HCT116 (cell line): ENCODE measurements around the gene CYP2B6. TPM values are rescaled to one million over a fixed set of nuclear protein-coding genes. Genes with fewer than 3 reads are reported as not detected.

Experiments
- ATAC-seq: fragments of 200-7000 bp; cut with Tn5 transposase; 2 replicates; pipeline ENCODE4 v1.9.1; 2020; ENCODE audit warnings: mild to moderate bottlenecking, moderate library complexity
- BruUV-seq: library from RNA; stranded (reverse); fragments of 400-500 nt; replicated peaks from 2 replicates; lab custom pipeline; 2021; lab: Mats Ljungman, UMichigan
- CTCF ChIA-PET: fragments of 300-600 bp; sonication (Branson Sonifier 250); formaldehyde crosslinking; loops from one replicate; lab custom pipeline; 2021; ENCODE audit warnings: antibody characterized with exemption; lab: Charles Lee
- POLR2A ChIA-PET: fragments of 300-600, 350-600 bp; sonication (Branson Sonifier 250); formaldehyde crosslinking; loops from one replicate; lab custom pipeline; 2021; ENCODE audit warnings: antibody characterized with exemption; lab: Charles Lee
- RAD21 ChIA-PET, 2 experiments: fragments of 300-600 bp; sonication (Branson Sonifier 250); formaldehyde crosslinking; loops; one replicate each; lab custom pipeline; 2023; ENCODE audit warnings: low total read pairs in 2 of 2; ENCODE audit not compliant: uncharacterized antibody in 2 of 2, unreplicated experiment in 2 of 2, low non-redundant PET in 1 of 2; lab: Charles Lee
- DNase-seq: peaks from one replicate; pipeline ENCODE4 v3.0.0-alpha.2; 2010; ENCODE audit warnings: low read depth, low spot score
- H2AFZ ChIP-seq: fragments of 200-600 bp; shearing (Covaris generic), sonication (generic); 2 replicates; pipeline ENCODE4 v1.6.1; 2017; ENCODE audit warnings: low read depth, mixed run types, mixed read lengths, antibody characterized with exemption, low read length; ENCODE audit not compliant: poor library complexity, severe bottlenecking
- H3K27ac ChIP-seq: 2 replicates; pipeline ENCODE4 v1.5.1; 2012; ENCODE audit warnings: low read depth, low read length
- H3K27me3 ChIP-seq: fragments of 200-600 bp; sonication (generic); 2 replicates; pipeline ENCODE4 v1.6.1; 2016; ENCODE audit warnings: mixed run types, low read length, mixed read lengths; ENCODE audit not compliant: insufficient read depth
- H3K36me3 ChIP-seq, 2 experiments: fragments of 200-500 bp in 1 of 2; fragments of 200-600 bp in 1 of 2; sonication (Bioruptor generic) in 1 of 2; sonication (generic) in 1 of 2; 2 replicates each; pipeline versions ENCODE4 v1.5.1 to v1.6.1; 2014 to 2016; ENCODE audit warnings: low read length in 2 of 2, inconsistent platforms in 1 of 2, mixed read lengths in 1 of 2, mixed run types in 1 of 2; ENCODE audit not compliant: insufficient read depth in 2 of 2, control insufficient read depth in 1 of 2
- H3K4me1 ChIP-seq, 2 experiments: fragments of 200-600 bp in 1 of 2; sonication (generic) in 1 of 2; 2 replicates each; pipeline versions ENCODE4 v1.5.1 to v1.6.1; 2012 to 2017; ENCODE audit warnings: low read length in 2 of 2, inconsistent platforms in 1 of 2, mild to moderate bottlenecking in 1 of 2, mixed read lengths in 1 of 2, mixed run types in 1 of 2, moderate library complexity in 1 of 2; ENCODE audit not compliant: insufficient read depth in 2 of 2, control insufficient read depth in 1 of 2
- H3K4me2 ChIP-seq: fragments of 200-600 bp; sonication (generic); 2 replicates; pipeline ENCODE4 v1.6.1; 2017; ENCODE audit warnings: mixed run types, low read length, mixed read lengths
- H3K4me3 ChIP-seq, 2 experiments: fragments of 200-600 bp in 1 of 2; sonication (generic) in 1 of 2; replicated peaks in 1 of 2; 2 replicates each; pipeline ENCODE4 v1.5.1; 2011 to 2016; ENCODE audit warnings: low read length in 2 of 2, control low read depth in 1 of 2, low read depth in 1 of 2, mild to moderate bottlenecking in 1 of 2, mixed read lengths in 1 of 2, mixed run types in 1 of 2
- H3K79me2 ChIP-seq: fragments of 200-600 bp; sonication (generic); 2 replicates; pipeline ENCODE4 v1.6.1; 2017; ENCODE audit warnings: mild to moderate bottlenecking, mixed run types, low read length, moderate library complexity, mixed read lengths; ENCODE audit not compliant: insufficient read depth
- H3K9ac ChIP-seq: fragments of 200-600 bp; sonication (generic); 2 replicates; pipeline ENCODE4 v1.6.1; 2016; ENCODE audit warnings: low read length, mixed read lengths
- H3K9me2 ChIP-seq: fragments of 200-600 bp; sonication (generic), shearing (Covaris generic); 2 replicates; pipeline ENCODE4 v1.6.1; 2017; ENCODE audit warnings: mixed run types, mild to moderate bottlenecking, moderate library complexity; ENCODE audit not compliant: insufficient read depth
- H3K9me3 ChIP-seq, 2 experiments: fragments of 200-500 bp in 1 of 2; fragments of 200-600 bp in 1 of 2; sonication (Bioruptor generic) in 1 of 2; sonication (generic) in 1 of 2; 2 replicates each; pipeline ENCODE4 v1.6.1; 2014 to 2017; ENCODE audit warnings: low read length in 2 of 2, mixed read lengths in 2 of 2, inconsistent platforms in 1 of 2, low read depth in 1 of 2, mild to moderate bottlenecking in 1 of 2, mixed run types in 1 of 2, moderate library complexity in 1 of 2; ENCODE audit not compliant: control insufficient read depth in 1 of 2, insufficient read depth in 1 of 2
- H4K20me1 ChIP-seq: fragments of 200-600 bp; sonication (generic), shearing (Covaris generic); 2 replicates; pipeline ENCODE4 v1.6.1; 2017; ENCODE audit warnings: mixed run types, mild to moderate bottlenecking, moderate library complexity; ENCODE audit not compliant: insufficient read depth
- CBX3 ChIP-seq: IDR thresholded peaks from 2 replicates; pipeline ENCODE4 v1.6.1; 2012; ENCODE audit warnings: low read depth
- EGR1 ChIP-seq: IDR thresholded peaks from 2 replicates; pipeline ENCODE4 v1.6.1; 2012; ENCODE audit warnings: low read depth
- ELF1 ChIP-seq: IDR thresholded peaks from 2 replicates; pipeline ENCODE4 v1.6.1; 2012; ENCODE audit warnings: low read depth, borderline replicate concordance
- EZH2 ChIP-seq: fragments of 200-600 bp; sonication (generic); IDR thresholded peaks from 2 replicates; pipeline ENCODE4 v1.6.1; 2017; ENCODE audit warnings: antibody characterized with exemption, mixed run types
- EZH2phosphoT487 ChIP-seq: fragments of 200-600 bp; IDR thresholded peaks from 2 replicates; pipeline ENCODE4 v1.6.1; 2018; ENCODE audit warnings: antibody characterized with exemption, borderline replicate concordance
- JUND ChIP-seq: IDR thresholded peaks from 2 replicates; pipeline ENCODE4 v1.6.1; 2012
- POLR2A ChIP-seq: IDR thresholded peaks from 2 replicates; pipeline ENCODE4 v1.7.0; 2011; ENCODE audit warnings: borderline replicate concordance; ENCODE audit not compliant: insufficient read depth, insufficient read length; ENCODE audit errors: extremely low read depth
- POLR2AphosphoS5 ChIP-seq: IDR thresholded peaks from 2 replicates; pipeline ENCODE4 v1.6.1; 2011; ENCODE audit warnings: mild to moderate bottlenecking, low read depth, low read length, moderate library complexity
- SIN3A ChIP-seq: IDR thresholded peaks from 2 replicates; pipeline ENCODE4 v1.6.1; 2012; ENCODE audit warnings: low read depth
- SP1 ChIP-seq: IDR thresholded peaks from 2 replicates; pipeline ENCODE4 v1.6.1; 2012; ENCODE audit warnings: low read depth
- TCF7L2 ChIP-seq: IDR thresholded peaks from 2 replicates; pipeline ENCODE4 v1.7.0; 2011; ENCODE audit warnings: borderline replicate concordance, inconsistent platforms; ENCODE audit not compliant: insufficient read depth, insufficient read length; ENCODE audit errors: extremely low read depth
- ZFX ChIP-seq: fragments of 450-650 bp; IDR thresholded peaks from 2 replicates; pipeline ENCODE4 v1.6.1; 2017
- intact Hi-C: fragments of 100-400 bp; cut with micrococcal nuclease; formaldehyde crosslinking; loops from 2 replicates; pipeline ENCODE4 v1.10.0; 2022
- total RNA-seq: library from RNA; stranded (reverse); gene quantifications from one replicate; pipeline ENCODE4 v1.2.1, GENCODE V29; 2021; ENCODE audit not compliant: unreplicated experiment
- TF ChIP-seq, protein P1 (sequence below), 3 experiments: fragments of 200-600 bp in 1 of 3; sonication (generic) in 1 of 3; IDR thresholded peaks in 2 of 3; conservative IDR thresholded peaks in 1 of 3; 2 replicates each; pipeline ENCODE4 v1.5.1; 2012 to 2017; ENCODE audit warnings: low read depth in 2 of 3, low read length in 2 of 3, antibody characterized with exemption in 1 of 3, borderline replicate concordance in 1 of 3, control low read depth in 1 of 3, mild to moderate bottlenecking in 1 of 3, mixed read lengths in 1 of 3, mixed run types in 1 of 3, moderate library complexity in 1 of 3; ENCODE audit not compliant: insufficient read depth in 1 of 3
- TF ChIP-seq, protein P2 (sequence below): IDR thresholded peaks from 2 replicates; pipeline ENCODE4 v1.6.1; 2012
- TF ChIP-seq, protein P3 (sequence below): IDR thresholded peaks from 2 replicates; pipeline ENCODE4 v1.6.1; 2012
- TF ChIP-seq, protein P4 (sequence below): IDR thresholded peaks from 2 replicates; pipeline ENCODE4 v1.6.1; 2012; ENCODE audit warnings: low read depth

Gene CYP2B6
- total RNA-seq, 1 experiment from 2014 or later, result 0.74 TPM

DNA sequence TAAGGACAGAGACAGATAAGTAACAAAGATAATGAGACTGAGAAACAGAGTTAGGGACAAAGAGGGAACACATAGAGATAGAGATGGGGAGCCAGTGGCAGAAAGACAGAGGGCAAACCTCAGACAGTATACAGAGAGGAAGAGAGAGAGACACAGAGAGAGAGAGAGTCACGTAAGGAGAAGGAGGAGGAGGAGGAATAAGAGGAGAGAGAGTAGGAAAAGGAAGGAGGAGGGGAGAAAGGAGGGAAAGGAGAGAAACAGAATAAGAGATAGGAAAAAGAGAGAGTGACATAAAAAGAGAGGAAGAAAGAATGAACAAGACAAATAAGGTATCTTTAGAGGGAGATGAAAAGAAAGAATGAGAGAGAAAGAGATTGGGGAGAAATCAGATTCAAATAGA lies 23.6 kb downstream of the CYP2B6 start (continued):
- TF ChIP-seq, protein P1, sequence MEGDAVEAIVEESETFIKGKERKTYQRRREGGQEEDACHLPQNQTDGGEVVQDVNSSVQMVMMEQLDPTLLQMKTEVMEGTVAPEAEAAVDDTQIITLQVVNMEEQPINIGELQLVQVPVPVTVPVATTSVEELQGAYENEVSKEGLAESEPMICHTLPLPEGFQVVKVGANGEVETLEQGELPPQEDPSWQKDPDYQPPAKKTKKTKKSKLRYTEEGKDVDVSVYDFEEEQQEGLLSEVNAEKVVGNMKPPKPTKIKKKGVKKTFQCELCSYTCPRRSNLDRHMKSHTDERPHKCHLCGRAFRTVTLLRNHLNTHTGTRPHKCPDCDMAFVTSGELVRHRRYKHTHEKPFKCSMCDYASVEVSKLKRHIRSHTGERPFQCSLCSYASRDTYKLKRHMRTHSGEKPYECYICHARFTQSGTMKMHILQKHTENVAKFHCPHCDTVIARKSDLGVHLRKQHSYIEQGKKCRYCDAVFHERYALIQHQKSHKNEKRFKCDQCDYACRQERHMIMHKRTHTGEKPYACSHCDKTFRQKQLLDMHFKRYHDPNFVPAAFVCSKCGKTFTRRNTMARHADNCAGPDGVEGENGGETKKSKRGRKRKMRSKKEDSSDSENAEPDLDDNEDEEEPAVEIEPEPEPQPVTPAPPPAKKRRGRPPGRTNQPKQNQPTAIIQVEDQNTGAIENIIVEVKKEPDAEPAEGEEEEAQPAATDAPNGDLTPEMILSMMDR (IDR thresholded peaks at IDR 0.05 in 2 of 3, conservative IDR thresholded peaks at IDR 0.05 in 1 of 3; ENCODE audit: borderline replicate concordance in 1 of 3, insufficient read depth in 1 of 3, low read depth in 2 of 3, low read length in 2 of 3), result no peak
- TF ChIP-seq EZH2 (no peak), ZFX (no peak), SIN3A (no peak), SP1 (no peak), EGR1 (no peak), ELF1 (no peak), POLR2A (no peak)

DNA sequence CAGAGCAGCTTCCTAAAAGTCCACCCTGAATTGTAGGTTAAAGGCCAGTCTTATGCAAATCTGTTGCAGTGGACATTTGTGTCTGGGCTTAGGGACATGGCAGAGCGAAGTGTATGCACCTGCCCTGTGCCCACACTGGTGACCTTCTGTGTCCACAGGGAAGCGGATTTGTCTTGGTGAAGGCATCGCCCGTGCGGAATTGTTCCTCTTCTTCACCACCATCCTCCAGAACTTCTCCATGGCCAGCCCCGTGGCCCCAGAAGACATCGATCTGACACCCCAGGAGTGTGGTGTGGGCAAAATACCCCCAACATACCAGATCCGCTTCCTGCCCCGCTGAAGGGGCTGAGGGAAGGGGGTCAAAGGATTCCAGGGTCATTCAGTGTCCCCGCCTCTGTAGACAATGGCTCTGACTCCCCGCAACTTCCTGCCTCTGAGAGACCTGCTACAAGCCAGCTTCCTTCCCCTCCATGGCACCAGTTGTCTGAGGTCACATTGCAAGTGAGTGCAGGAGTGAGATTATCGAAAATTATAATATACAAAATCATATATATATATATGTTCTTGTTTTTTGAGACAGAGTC lies 25.5 kb downstream of the CYP2B6 start:
- Histone ChIP-seq H3K27ac (no peak overlapping the region), H3K4me2 (no peak overlapping the region), H3K27me3 (peaks cover 44% of the 10 kb centered on the region), H4K20me1 (no peaks in the 10 kb centered on the region), H3K9ac (no peak overlapping the region), H3K79me2 (no peaks in the 10 kb centered on the region), H3K9me2 (no peaks in the 10 kb centered on the region), H3K36me3 (no peaks in the 10 kb centered on the region), H2AFZ (no peak overlapping the region), H3K4me1 (no peaks in the 10 kb centered on the region), H3K4me3 (no peak overlapping the region), H3K9me3 (no peaks in the 10 kb centered on the region)
- POLR2A ChIA-PET, result no interaction called here
- DNase-seq (no peak), ATAC-seq (no peak)
- CTCF ChIA-PET, result no interaction called here
- no TSS peak for BruUV-seq
- TF ChIP-seq EGR1 (no peak), POLR2AphosphoS5 (no peak), SIN3A (no peak), ELF1 (no peak), EZH2phosphoT487 (no peak), CBX3 (no peak), JUND (no peak), TCF7L2 (no peak), SP1 (no peak)
- TF ChIP-seq, protein P2, sequence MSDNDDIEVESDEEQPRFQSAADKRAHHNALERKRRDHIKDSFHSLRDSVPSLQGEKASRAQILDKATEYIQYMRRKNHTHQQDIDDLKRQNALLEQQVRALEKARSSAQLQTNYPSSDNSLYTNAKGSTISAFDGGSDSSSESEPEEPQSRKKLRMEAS, result no peak
- TF ChIP-seq, protein P3, sequence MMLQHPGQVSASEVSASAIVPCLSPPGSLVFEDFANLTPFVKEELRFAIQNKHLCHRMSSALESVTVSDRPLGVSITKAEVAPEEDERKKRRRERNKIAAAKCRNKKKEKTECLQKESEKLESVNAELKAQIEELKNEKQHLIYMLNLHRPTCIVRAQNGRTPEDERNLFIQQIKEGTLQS, result no peak
- TF ChIP-seq, protein P4, sequence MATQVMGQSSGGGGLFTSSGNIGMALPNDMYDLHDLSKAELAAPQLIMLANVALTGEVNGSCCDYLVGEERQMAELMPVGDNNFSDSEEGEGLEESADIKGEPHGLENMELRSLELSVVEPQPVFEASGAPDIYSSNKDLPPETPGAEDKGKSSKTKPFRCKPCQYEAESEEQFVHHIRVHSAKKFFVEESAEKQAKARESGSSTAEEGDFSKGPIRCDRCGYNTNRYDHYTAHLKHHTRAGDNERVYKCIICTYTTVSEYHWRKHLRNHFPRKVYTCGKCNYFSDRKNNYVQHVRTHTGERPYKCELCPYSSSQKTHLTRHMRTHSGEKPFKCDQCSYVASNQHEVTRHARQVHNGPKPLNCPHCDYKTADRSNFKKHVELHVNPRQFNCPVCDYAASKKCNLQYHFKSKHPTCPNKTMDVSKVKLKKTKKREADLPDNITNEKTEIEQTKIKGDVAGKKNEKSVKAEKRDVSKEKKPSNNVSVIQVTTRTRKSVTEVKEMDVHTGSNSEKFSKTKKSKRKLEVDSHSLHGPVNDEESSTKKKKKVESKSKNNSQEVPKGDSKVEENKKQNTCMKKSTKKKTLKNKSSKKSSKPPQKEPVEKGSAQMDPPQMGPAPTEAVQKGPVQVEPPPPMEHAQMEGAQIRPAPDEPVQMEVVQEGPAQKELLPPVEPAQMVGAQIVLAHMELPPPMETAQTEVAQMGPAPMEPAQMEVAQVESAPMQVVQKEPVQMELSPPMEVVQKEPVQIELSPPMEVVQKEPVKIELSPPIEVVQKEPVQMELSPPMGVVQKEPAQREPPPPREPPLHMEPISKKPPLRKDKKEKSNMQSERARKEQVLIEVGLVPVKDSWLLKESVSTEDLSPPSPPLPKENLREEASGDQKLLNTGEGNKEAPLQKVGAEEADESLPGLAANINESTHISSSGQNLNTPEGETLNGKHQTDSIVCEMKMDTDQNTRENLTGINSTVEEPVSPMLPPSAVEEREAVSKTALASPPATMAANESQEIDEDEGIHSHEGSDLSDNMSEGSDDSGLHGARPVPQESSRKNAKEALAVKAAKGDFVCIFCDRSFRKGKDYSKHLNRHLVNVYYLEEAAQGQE, result no peak
- RAD21 ChIA-PET, result no interaction called here
- intact Hi-C loops, result no loop called here
